GM18505 (cell line): ENCODE results near the gene HSD17B14.
A peak's percentile ranks its signal among the peaks of the same experiment; 100 is the strongest.
"Not testable (repeated sequence)": the region's sequence is repeated elsewhere in the genome, so short reads cannot be mapped to it uniquely, and the experiment has no call there.

Experiments used
- ATAC-seq: cut with Tn5 transposase; IDR thresholded peaks from one replicate; pipeline ENCODE4 v1.9.1; 2021; ENCODE audit not compliant: unreplicated experiment
- POLR2A ChIP-seq: IDR thresholded peaks from 4 replicates; pipeline ENCODE4 v1.6.1; 2011; ENCODE audit warnings: borderline replicate concordance; ENCODE audit not compliant: insufficient read depth, insufficient read length; ENCODE audit errors: extremely low read depth

The HSD17B14 gene

GRCh38 chr19:48807590-48808308 is 28.5 kb downstream of the HSD17B14 start:
- no peak for ATAC-seq

GRCh38 chr19:48806818-48807589 is 29.3 kb downstream of the HSD17B14 start:
- TF ChIP-seq POLR2A, result no peak
- ATAC-seq, result no peak

More at GRCh38 chr19:48807590-48808308, 28.5 kb downstream of the HSD17B14 start:
- no peak for TF ChIP-seq POLR2A

GRCh38 chr19:48806518-48806817 is 29.8 kb downstream of the HSD17B14 start:
- no peak for TF ChIP-seq POLR2A
- no peak for ATAC-seq

GRCh38 chr19:48805452-48805851 is 30.8 kb downstream of the HSD17B14 start:
- TF ChIP-seq POLR2A, result no peak
- no peak for ATAC-seq

GRCh38 chr19:48804496-48804895 is 31.8 kb downstream of the HSD17B14 start:
- no peak for ATAC-seq
- TF ChIP-seq POLR2A, result no peak

GRCh38 chr19:48802623-48803022 is 33.7 kb downstream of the HSD17B14 start:
- ATAC-seq, result no peak
- TF ChIP-seq POLR2A, result no peak

- no peak for TF ChIP-seq POLR2A
Observed at GRCh38 chr19:48799358-48800300, 36.7 kb downstream of the HSD17B14 start.

GRCh38 chr19:48798937-48799336 is 37.4 kb downstream of the HSD17B14 start:
- no peak for TF ChIP-seq POLR2A
- no peak for ATAC-seq

More at GRCh38 chr19:48799358-48800300, 36.7 kb downstream of the HSD17B14 start:
- ATAC-seq, result no peak

- ATAC-seq, result no peak
- no peak for TF ChIP-seq POLR2A
Observed at GRCh38 chr19:48797103-48797502, 39.2 kb downstream of the HSD17B14 start.

- TF ChIP-seq POLR2A, result no peak
- ATAC-seq, result no peak
Observed at GRCh38 chr19:48796298-48797083, 39.8 kb downstream of the HSD17B14 start.

- no peak for ATAC-seq
- no peak for TF ChIP-seq POLR2A
Observed at GRCh38 chr19:48795685-48796070, 40.6 kb downstream of the HSD17B14 start.

- peak; percentile 65 for ATAC-seq
- TF ChIP-seq POLR2A, result peak; percentile 40
Observed at GRCh38 chr19:48795055-48795684, 41.1 kb downstream of the HSD17B14 start.

- no peak for ATAC-seq
- TF ChIP-seq POLR2A, result no peak
Observed at GRCh38 chr19:48794291-48794690, 42.0 kb downstream of the HSD17B14 start.

- TF ChIP-seq POLR2A, result no peak
- no peak for ATAC-seq
Observed at GRCh38 chr19:48793271-48793670, 43.0 kb downstream of the HSD17B14 start.

GRCh38 chr19:48787331-48787730 is 49.0 kb downstream of the HSD17B14 start:
- ATAC-seq, result not testable (repeated sequence)

- ATAC-seq, result not testable (repeated sequence)
Observed at GRCh38 chr19:48786422-48786821, 49.9 kb downstream of the HSD17B14 start.
